ENCODE results near the gene ADGRE2.
"Not testable (repeated sequence)": the region's sequence is repeated elsewhere in the genome, so short reads cannot be mapped to it uniquely, and the experiment has no call there.

The ADGRE2 gene

DNA sequence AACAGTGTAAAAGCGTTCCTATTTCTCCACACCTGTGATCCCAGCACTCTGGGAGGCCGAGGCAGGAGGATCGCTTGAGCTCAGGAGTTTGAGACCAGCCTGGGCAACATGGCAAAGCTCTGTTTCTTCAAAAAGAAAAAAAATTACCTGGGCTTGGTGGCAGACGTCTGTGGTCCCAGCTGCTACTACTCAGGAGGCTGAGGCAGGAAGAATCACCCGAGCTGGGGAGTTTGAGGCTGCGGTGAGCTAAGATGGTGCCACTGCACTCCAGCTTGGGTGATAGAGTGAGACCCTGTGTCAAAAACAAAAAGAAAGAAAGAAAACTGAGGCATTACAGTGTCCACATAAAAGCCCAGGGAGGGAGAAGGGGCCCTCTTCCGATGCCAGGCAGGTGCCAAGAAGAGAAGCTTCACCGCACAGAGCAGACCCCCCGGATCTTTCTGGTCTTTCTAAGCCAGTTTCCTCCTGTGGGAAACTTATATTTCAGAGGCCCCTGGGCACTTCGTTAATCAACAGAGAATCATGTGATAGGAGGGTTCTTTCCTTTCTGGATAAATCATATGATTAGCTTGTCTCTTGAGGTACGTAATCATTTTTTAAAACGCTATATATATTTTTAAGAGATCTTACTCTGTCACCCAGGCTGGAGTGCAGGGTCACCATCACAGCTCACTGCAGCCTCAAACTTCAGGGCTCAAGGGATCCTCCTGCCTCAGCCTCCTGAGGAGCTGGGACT is at the start of gene ADGRE2:
Gene ADGRE2 (minus strand): TSS at position 451 of the 736 bp plus-strand sequence. CDS start 1,804 bp downstream, outside the sequence.
- DNase-seq (ENCODE audit: low read depth, low spot score): not testable (repeated sequence)

DNA sequence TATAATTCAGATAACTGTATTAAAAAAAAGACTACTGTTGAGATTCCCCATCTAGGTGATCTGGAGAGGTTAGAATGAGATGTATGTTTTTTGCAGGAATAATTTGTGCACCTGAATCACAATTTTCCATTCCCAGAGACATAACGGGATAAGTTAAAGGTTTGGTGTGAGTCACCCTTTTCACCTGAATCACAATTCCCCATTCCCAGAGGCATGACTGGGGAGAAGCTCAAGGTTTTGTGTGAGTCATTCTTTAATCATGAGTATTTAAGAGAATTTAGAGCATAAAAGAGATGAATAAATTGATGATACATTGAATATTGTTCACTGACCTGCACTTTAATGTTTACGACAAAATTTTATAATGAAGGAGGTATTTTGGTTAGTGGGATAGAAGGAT is 47.6 kb upstream of the ADGRE2 start:
- DNase-seq (ENCODE audit: low read depth, low spot score): no peak

DNA sequence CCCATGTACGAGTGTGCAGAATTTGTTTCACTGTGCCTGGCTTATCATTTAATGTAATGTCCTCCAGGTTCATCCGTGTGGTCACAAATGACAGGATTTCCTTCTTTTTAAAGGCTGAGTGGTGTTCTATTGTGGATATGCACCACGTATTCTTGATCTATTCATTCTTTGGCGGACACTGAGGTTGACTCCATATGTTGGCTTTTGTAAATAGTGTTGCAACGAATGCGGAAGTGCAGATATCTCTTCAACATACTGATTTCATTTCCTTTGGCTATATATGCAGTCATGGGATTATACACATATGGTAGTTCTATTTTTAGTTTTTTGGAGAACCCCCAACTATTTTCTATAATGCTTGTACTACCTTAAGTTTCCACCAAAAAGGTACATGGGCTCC is 43.6 kb upstream of the ADGRE2 start:
- no peak for DNase-seq (ENCODE audit: low read depth, low spot score)

DNA sequence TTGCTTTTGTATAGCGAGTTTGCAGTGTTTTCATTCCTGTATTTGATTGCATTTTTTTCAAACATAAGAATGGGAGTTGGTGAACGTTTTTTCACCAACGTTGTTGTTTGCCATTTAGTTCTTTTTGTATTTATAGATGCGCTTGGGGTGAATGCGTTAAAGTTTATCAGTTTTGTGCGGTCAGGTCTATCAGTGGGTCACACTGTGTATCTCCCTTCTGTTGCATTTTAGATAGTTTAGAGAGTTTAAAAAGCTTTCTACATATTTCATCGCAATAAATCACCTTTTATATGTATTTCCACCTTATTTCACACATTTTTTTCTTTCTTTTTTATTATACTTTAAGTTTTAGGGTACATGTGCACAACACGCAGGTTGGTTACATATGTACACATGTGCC is 40.2 kb upstream of the ADGRE2 start:
- DNase-seq (ENCODE audit: low read depth, low spot score): no peak

DNA sequence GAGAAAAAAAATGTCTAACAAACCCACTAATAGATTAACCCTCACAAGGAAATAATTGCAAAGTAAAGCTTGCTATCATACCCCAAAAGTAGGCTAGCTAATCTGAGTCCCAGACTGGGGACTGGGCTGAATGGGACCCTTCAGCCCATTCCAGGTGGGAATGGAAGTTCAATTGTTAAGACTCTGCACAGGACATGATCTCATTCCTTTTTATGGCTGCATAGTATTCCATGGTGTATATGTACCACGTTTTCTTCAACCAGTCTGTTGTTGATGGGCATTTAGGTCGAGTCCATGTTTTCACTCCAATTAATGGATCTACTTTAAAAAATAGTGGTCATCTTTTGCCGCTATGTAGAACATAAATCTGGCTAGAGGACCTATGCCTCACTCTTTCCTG is 38.7 kb upstream of the ADGRE2 start:
- no peak for DNase-seq (ENCODE audit: low read depth, low spot score)

DNA sequence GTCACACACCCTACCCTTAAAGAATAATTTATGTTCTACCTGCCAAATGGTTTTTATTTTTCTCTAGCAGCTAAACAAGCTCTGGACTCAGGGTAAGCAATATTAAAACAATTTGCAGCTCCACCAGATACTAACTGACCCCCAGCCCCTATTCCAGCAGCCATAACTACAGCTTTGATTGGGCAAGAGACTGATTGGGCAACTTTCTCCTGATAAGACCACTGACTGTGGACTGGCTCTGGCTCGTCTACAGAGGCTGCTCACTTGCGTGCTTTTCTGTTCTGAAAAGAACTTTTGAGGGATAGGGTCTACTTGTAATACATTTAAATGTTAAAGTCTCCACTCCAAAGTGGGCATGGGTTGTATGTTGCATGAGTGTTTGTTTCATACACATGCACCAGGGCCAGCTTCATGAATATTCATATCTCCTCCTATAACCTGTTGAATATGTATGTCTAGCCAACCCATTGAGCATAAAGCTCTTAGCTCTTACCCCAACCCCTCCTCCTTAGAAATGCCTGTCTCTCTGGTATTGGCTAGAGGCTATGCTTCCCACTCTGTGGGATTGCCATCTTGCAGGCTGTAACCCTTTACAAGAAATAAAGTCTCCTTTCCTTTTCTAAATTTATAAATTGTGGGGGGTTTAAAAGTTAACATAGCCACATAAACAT is 36.8 kb upstream of the ADGRE2 start:
- no peak for DNase-seq (ENCODE audit: low read depth, low spot score)

DNA sequence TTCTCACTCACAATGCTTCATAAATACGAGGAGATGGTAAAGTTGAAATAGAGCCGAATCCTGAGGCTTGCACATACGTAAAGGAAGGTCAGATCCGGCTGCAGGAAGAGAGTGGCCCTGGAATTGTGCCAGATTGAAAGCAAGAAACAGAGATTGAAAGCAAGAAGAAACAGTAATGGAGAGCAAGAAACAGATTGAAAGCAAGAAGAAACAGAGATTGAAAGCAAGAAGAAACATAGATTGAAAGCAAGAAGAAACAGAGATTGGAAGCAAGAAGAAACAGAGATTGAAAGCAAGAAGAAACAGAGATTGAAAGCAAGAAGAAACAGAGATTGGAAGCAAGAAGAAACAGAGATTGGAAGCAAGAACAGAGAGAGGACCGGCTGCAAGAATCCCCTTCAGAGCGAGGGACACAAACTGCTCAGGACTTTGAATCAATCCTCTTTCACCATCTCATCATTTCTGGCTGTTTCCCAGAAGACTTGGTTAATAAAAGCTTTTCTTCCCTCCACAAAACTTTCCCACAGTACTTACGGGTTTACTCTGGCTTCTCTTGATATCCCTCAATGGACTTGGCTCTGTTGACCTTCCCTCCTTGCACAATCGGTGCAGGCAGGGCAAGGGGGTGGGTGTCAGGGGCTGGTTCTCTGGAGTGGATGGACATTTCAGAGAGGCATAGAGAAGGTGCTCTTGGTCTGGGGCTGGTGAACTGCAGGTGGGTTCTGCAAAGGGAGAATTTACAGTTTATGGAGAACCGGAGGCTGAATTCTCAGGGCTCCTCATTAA is 31.1 kb upstream of the ADGRE2 start:
- no peak for DNase-seq (ENCODE audit: low read depth, low spot score)

DNA sequence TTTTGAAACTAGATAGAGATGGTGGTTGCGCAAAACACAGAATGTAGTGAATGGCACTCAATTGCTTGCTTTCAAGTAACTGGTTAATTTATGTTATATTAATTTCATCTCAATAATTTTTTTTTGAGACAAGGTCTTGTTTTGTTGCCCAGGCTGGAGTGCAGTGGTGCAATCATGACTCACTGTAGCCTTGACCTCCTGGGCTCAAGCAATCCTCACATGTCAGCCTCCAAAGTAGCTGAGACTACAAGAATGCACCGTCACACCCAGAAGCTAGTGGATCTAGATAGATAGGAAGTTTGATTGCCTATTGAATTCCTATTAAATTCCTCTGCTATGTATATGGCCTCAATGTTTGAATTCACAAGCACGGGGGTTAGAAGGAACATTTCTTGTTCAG is 26.4 kb upstream of the ADGRE2 start:
- no peak for DNase-seq (ENCODE audit: low read depth, low spot score)

DNA sequence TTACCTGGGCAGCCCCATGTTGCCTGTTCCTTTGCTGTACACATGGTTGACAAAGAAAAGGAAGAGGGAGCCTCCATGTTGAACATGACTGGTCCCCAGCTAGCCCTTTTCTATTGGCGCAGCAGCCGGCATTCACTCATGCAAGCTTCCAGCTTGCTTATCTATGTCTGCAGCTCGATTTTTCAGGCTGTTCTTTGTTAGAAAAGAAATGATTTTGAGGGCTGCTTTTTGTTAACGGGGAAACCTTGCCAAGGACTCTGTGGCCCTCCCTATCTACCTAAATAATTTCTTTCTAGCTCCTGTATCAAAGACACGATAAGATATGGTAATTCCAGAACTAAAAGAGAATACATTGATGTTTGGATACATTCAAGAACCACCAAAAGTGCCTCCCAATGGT is 20.4 kb upstream of the ADGRE2 start:
- no peak for DNase-seq (ENCODE audit: low read depth, low spot score)

DNA sequence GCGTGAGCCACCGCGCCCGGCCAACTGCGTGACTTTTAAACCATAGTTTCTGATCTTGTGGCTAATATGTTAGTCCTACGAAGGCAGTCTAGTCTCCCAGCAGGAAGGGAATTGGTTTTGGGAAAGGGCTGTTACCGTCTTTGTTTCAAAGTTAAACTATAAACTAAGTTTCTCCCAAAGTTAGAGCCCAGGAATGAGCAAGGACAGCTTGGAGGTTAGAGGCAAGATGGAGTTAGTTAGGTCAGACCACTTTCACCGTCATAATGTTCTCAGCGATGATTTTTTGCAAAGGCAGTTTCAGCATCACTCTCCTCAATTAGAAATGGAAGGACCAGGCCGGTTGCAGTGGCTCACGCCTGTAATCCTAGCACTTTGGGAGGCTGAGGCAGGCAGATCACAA is 17.7 kb upstream of the ADGRE2 start:
- no peak for DNase-seq (ENCODE audit: low read depth, low spot score)

DNA sequence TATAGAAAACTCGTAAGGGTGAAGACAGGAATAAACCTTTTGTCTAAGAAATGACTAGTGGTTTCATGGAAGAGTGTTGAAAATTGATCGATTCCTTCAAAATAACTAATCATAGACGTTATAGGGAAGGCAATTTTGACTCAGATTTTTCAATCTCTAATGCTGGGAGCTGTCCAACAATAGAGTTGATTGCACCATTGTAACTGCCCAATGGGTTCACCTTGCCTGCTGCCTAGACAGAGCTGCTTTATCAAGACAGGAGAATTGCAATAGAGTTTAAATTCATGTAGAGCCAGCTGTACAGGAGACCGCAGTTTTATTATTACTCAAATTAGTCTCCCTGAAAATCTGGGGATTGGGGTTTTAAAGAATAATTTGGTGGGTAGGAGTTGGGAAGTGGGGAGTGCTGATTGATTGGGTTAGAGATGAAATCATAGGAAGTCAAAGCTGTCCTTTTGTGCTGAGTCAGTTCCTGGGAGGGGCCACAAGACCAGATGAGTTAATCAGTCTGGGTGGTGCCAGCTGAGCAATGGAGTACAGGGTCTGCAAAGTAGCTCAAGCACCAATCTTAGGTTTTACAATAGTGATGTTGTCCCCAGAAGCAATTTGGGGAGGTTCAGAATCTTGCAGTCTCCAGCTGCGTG is 16.8 kb upstream of the ADGRE2 start:
- no peak for DNase-seq (ENCODE audit: low read depth, low spot score)

DNA sequence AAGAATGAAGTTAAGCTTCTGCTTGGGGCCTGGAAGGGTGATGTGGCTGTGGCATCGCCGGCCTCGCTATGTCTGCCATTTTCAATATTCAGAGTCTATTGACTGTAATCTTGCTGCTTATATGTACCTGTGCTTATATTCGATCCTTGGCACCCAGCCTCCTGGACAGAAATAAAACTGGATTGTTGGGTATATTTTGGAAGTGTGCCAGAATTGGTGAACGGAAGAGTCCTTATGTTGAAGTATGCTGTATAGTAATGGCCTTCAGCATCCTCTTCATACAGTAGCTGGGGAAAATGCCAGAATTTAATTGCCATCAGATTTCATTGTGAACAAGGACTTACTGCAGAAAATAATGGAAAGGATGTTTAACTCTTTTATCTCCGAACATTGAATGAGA is 13.9 kb upstream of the ADGRE2 start:
- not testable (repeated sequence) for DNase-seq (ENCODE audit: low read depth, low spot score)

DNA sequence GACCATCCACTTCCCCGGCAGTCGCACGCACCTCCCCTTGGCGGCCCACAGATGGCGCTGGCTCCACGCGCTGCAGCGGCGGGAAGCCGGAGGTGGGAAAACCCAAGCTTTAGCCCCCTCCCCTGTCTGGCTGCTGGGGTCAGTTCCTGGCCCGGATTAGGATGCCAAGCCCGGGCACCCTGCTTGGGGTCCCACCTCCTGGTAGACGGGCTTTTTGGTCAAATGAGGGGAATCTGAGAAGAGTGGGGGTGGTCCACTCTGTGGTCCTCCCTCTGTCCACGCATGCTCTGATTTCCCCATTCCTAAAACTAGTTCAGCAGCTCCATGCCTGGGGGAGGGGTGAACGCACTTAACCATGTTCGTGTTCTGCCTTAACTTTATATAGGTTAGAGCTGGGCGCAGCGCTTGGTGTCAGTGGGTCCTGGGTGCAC is 8.1 kb upstream of the ADGRE2 start:
- no peak for DNase-seq (ENCODE audit: low read depth, low spot score)

DNA sequence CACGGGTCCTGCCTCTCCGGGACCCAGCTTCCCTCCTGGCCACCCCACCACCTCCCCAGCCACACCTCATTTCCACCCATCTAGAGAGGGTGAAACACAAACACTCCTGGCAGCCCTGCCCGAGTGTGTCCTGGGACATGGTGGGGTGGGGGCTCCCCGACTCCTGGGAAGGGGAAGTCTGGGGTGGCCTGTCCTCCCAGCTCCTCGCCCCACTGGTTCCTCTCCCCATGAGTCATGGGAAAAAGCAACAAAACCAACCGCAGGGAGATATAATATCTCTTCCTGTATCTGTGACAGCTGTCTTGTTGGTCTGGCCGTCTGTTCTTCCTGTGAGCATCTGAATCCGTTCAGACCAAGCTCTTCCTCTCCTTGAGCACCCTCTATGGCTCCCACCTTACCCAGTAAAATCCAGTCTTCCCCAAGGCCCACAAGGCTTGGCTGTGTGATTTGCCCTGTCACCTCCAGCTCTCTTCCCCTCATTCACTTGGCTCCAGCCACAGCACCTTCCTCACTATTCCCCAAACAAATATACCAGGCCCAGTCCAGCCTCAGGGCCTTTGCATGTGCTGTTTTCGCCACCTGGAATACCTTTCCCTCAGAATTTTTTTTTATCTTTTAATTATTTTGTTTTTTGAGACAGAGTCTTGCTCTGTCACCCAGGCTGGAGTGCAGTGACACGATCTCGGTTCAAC is 6.9 kb upstream of the ADGRE2 start:
- DNase-seq (ENCODE audit: low read depth, low spot score): not testable (repeated sequence)

DNA sequence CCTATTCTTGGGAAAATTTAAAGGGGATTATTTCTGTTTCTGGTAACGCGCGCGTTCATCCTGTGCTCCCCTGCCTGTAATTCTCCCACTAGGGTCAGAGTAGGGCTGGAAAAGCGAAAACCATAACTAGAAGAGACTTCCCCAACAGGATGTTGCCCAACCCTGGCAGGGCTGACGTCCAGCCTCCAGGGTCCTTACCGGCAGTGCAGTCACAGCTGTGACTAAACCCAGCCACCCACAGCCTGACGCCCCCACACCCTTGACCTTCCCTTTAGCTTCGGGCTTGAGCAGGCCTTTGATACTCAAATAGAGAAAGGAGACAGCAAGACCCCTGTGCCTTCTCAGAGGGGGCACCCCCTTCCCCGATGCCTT is 6.4 kb upstream of the ADGRE2 start:
- not testable (repeated sequence) for DNase-seq (ENCODE audit: low read depth, low spot score)

DNA sequence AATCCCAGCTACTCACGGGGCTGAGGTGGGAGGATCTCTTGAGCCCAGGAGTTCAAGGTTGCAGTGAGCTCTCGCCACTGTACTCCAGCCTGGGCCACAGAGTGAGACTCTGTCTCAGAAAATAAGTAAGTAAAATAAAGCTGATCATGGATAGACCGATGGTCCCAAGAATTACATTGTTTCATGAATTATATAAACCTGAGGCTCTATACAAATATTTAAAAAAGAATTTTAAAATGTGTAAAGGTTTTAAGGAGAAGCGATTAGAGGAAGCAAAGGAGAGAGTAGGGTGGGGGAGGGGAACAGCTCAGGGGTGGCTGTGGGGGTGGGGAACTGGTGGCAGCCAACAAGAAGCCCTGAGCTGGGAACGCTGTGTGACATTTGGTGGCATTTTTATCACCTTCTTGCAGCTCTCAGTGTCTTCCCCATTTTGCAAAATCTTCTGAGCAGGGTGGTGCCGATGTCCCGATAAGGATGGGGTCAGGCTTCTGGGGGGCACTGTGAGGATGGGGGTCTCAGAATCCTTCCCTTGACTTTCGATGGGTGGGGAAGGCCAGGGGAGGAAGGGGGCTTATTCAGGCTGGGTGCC is 5.1 kb upstream of the ADGRE2 start:
- not testable (repeated sequence) for DNase-seq (ENCODE audit: low read depth, low spot score)

DNA sequence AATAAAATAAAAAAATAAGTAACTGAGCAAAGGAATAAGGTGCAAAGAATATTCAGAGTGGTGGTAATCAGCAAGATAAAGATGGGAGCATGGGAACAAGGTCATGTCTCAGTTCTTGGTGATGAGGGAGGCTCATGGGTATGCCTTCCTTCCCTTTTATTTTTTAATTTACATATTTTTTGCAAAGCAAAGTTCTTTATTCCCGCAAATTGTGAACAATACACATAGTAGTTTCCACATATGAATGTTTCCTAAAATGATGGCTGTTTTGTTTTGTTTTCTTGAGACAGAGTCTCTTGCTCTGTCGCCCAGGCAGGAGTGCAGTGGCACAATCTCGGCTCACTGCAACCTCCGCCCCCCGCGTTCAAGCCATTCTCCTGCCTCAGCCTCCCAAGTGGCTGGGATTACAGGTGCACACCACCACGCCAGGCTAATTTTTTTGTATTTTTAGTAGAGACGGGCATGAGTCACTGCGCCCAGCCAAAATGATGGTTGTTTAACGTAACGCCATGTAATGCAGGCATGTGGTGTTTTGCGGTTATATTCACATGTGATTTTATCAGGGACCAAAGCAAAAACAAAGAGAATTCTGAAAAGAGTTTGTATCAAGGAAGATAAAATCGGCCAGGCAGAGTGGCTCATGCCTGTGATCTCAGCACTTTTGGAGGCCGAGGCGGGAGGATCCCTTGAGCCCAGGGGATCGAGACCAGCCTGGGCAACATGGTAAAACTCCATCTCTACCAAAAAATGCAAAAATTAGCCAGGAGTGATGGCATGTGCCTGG is 4.5 kb upstream of the ADGRE2 start:
- DNase-seq (ENCODE audit: low read depth, low spot score): no peak

DNA sequence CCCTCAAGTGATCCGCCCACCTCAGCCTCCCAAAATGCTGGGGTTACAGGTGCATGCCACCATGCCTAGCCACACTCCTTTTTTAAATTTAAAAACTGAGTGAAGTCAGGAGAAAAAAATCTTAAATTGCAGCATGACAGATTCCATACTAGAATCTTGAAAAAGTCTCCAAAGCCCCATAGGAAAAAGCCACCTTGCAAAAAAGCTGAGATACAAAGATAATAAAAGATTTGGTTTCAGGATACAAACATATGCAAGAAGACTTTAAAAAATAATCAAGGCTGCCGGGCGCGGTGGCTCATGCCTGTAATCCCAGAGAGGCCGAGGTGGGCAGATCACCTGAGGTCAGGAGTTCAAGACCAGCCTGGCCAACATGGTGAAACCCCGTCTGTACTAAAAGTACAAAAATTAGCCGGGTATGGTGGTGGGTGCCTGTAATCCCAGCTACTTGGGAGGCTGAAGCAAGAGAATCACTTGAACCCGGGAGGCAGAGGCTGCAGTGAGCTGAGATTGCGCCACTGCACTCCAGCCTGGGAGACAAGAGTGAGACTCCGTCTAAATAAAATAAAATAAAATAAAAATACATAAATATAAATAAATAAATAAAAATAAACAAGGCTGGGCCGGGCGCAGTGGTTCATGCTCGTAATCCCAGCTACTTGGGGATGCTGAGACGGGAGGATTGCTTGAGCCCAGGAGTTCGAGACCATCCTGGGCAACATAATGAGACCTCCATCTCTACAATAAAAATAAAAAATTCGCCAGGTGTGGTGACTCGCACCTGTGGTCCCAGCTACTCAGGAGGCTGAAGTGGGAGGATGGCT is 3.6 kb upstream of the ADGRE2 start:
- not testable (repeated sequence) for DNase-seq (ENCODE audit: low read depth, low spot score)

DNA sequence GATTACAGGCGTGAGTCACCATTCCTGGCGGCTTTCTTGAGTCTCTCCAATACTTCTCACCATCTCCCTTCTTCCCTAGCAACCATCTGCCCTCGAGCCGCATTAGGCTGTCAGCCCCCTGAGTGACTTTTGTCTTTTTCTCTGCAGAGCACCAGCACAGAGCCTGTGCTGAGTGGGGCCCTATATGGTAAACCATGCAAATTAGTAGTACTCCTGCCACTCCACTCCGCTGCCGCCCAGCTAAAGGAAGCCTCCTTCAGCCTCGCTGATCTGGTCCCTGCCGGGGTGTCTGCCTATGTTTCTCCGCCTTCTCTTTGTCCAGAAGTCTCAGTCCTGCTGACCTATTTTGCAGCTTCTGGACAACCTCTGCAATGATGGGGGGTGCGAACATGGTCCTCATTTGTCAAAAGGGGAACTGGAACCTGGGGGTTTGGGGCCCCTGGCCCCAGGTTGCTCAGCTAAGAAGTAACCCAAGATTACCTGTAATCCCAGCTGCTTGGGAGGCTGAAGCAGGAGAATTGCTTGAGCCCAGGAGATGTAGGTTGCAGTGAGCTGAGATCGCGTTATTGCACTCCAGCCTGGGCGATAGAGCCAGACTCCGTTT is 2.4 kb upstream of the ADGRE2 start:
- not testable (repeated sequence) for DNase-seq (ENCODE audit: low read depth, low spot score)

Measured in activated CD4-positive, CD25-positive, alpha-beta regulatory T cell treated with anti-CD3 and anti-CD28 coated beads, Interleukin-2, amount 50 U/mL, for 16 hours (primary cell).